ENCODE results near the gene PTK6.
"Not testable (repeated sequence)": the region's sequence is repeated elsewhere in the genome, so short reads cannot be mapped to it uniquely, and the experiment has no call there.

PTK6 gene
- 0 to 0.61 reads per million in 2 donors for total RNA-seq

DNA sequence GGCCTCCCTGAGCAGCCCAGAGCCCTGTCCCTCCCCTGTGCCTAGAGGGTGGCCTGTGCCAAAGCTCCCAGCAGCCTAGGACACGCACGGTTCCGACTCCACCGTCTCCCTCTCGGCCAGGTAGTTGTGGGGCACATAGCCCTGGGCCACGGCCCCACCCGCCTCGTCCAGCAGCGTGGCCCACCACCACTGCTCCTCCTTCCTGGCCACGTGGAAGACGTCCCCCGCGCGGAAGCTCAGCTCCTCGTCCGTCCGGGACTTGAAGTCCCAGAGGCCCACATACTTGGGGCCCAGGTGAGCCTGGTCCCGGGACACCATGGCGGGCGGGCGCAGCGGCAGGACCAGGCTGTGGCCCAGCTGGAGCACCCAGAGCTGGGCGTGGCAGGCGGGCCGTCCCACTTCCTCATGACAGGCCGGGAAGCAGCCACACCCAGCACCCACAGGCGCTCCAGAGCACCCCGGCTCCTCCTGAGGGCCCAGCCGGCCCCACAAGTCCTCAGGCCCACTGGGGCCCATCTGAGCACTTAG is at the start of gene PTK6:
TSS of gene PTK6 (minus strand) at position 380 of the 528 bp plus-strand sequence. CDS start at position 318, 62 bp downstream.
- DNase-seq: peak in 2 of 5 experiments; percentile 6 to 34

DNA sequence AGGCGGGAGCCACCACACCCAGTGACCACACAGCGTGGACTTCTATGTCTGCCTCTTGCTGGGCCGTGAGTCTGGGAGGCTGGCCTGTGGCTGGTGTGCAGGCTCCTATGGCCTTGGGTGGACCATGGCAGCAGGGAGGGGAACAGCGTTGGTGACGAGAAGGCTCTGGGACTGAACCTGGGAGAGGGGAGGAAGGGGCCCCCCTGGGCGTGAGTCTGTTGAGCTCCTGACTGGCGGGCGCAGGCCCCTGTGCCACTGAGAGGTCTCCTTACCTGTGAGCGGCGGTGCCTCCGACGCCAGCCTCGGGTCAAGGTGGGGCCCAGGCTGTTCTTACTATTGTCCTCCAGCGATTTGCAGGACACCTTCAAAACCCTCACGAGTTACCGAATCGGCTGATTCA is 49.6 kb upstream of the PTK6 start:
- no peak for DNase-seq

GRCh38 chr20:63585616-63586565 is 48.7 kb upstream of the PTK6 start:
- no peak for DNase-seq

- DNase-seq: no peak
Observed at GRCh38 chr20:63582382-63583063, 45.3 kb upstream of the PTK6 start.

DNA sequence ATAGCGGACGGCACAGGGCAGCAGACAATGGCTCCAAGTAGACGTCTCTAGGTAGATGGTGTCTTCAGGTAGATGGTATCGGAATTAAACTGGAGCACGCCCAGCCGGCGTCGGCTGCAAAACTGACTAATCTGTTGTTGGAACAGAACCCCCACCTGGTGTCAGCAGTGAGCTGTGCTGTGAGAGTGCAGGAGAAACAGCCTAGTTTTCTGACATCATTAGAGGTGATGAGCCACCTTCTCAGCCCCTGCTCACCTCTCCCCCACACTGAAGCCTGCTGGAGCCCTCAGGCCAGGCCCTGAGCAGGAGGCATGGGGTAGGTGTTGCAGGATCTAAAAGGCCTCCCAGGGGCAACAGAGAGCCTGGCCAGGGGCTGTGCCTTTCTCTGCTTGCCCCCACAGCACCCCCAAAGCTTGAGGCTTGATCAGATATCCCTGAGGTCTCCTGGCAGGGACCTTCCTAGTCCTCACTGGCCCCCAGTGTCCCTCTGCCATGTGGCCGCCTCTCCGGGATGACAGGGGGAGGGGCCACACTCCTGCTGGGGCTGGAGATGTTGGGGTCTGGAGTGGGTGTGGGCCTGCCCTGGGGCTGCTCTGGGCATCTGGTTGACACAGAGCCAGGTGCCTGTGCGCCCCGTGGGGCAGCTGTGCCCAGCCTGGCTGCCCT is 43.8 kb upstream of the PTK6 start:
- DNase-seq: peak in 4 of 5 experiments; percentile 48 to 74 (median 59)

DNA sequence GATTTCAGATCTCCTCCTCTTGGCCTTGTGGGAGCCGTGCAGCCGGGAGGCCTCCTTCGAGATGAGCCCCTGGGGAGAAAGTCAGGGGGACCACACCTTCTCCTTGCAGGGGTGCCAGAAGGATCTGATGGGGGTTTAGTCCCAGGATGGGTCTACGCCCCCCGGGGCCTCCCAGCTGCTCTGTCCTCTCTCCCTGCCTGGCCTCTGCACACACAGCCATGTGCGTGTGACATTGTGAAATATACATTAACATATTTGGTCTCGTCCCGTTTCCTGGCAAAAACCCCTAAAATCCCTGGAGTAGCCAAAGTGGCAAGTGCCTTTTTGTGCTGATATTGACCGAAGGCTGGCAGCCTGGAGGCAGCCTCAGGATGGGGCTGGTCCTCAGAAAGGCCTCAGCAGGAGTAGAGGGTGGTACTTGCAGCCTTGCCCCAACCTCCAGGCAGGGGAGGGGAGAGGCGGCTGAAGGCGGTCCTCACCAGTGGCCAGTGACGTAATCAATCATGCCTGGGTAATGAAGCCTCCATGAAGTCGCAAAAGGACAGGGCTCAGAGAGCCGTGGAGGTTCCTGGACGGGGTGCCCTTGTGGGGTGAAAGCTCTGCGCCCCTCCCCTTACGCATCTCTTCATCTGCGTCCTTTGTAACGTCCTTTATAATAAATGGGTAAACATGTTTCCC is 42.0 kb upstream of the PTK6 start:
- DNase-seq: no peak

DNA sequence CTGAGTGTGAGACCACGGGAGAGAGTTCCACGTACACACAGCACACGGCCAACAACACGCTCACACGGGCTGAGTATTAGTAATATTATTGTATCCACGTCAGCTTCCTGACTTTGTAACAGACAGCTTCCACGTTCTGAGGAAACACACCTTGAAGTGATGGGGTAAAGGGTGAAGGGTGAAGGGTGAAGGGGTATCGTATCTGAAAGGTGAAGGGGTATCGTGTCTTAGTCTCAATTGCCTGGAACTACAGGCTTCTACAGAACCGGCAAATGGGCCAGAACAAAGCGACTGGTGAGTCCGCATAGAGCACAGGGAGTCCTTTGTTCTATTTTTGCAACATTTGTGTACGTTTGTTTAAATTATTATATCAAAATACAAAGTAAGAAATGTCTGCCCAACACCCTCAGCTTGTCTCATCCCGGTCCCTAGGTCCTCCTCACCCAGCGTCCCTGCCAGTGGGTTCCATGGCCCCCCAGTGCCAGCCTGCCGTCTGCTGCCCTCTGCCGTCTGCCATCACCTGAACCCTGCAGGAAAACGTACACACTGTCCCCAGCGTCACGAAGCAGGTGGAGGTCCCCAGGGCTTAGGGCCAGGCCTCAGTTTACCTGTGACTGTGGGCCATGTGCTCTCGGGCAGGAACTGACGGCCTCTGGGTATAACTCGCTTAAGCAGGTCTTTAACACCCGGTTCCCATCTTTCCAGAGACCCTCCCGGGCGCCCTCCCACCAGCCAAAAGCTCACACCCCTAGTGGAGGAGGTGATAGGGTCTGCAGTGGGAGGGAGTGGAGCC is 41.2 kb upstream of the PTK6 start:
- DNase-seq: no peak

DNA sequence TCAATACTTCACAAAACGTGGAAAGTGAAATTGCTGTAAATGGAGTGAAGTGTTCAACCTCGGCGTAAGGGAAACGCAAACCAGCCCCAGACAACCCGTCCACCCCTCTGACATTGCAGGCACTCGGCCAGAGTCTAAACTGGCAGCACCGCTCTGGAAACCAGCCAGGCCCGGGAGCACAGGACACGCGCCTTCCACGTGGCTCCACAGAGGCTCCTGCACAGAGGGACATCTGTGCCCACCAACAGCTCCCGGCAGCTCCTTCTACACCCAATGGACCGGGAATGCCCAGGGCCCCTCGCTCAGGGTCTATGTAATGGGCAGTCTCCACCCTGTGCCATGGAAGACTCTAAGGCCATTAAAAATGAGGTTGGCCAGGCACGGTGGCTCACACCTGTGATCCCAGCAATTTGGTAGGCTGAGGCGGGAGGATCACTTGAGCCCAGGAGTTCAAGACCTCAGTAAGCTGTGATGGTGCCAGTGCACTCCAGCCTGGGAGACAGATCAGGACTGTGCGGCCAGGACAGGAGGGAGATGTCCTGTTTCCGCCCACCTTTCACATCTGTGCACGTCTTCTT is 40.2 kb upstream of the PTK6 start:
- no peak for DNase-seq

GRCh38 chr20:63576311-63576710 is 39.1 kb upstream of the PTK6 start:
- DNase-seq: no peak

GRCh38 chr20:63574829-63575743 is 37.9 kb upstream of the PTK6 start:
- DNase-seq: no peak

GRCh38 chr20:63574156-63574828 is 37.1 kb upstream of the PTK6 start, which contains the start of gene HELZ2:
HELZ2 (minus strand) TSS chr20:63574239; CDS start chr20:63572385, 1,854 bp downstream.
- DNase-seq: peak; percentile 21 to 68 (median 49)

DNA sequence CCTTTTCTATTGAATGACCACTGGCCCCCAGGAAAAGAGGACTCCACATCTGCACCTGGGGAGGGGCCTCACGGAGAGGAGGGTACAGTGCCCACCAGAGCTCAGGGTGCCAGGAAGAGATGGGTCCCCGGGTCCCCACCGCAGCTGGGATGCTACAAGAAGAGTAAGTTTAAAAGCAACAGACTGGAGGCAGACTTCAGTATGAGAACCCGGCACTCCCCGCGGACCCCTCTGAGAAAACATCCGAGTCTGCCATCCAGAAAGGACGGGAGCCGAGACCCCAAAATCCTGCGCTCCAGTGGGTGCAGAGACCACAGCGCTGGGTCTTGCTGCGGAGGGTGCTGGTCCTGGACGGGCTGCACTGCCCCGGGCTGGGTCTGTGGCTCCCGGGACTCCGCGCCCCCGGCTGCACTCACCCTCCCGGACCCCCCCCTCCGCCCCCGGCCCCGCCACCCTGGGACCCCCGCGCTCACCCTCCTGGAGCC is 36.5 kb upstream of the PTK6 start:
- no peak for DNase-seq

- DNase-seq: no peak
Observed at GRCh38 chr20:63572788-63573646, 35.8 kb upstream of the PTK6 start.

GRCh38 chr20:63572071-63572787 is 35.1 kb upstream of the PTK6 start:
- DNase-seq: no peak

DNA sequence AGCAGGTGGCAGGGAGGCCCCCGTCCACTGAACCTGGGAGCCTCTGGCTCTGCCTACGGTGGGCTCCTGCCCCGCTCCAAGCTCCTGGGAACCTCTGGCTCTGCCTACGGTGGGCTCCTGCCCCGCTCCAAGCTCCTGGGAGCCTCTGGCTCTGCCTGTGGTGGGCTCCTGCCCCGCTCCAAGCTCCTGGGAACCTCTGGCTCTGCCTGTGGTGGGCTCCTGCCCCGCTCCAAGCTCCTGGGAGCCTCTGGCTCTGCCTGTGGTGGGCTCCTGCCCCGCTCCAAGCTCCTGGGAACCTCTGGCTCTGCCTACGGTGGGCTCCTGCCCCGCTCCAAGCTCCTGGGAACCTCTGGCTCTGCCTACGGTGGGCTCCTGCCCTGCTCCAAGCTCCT is 33.9 kb upstream of the PTK6 start:
- DNase-seq: not testable (repeated sequence)

- DNase-seq: no peak
Observed at GRCh38 chr20:63570281-63571086, 33.3 kb upstream of the PTK6 start.
